Brain microvascular endothelial cell (primary cell): ENCODE measurements around the gene VASP.
A peak's percentile ranks its signal among the peaks of the same experiment; 100 is the strongest.

ENCODE experiments used
- DNase-seq: peaks from one replicate; pipeline ENCODE4 v3.0.0-alpha.2; 2020
- H3K27ac ChIP-seq: fragments of 250-450 bp; sonication (Bioruptor Pico); 2 replicates; pipeline ENCODE4 v1.5.1; 2020; ENCODE audit warnings: mild to moderate bottlenecking, moderate library complexity
- H3K27me3 ChIP-seq: fragments of 250-450 bp; sonication (Bioruptor Pico); replicated peaks from 2 replicates; pipeline ENCODE4 v1.5.1; 2020; ENCODE audit warnings: mild to moderate bottlenecking
- H3K36me3 ChIP-seq: fragments of 250-450 bp; sonication (Bioruptor Pico); replicated peaks from 2 replicates; pipeline ENCODE4 v1.5.1; 2020; ENCODE audit warnings: mild to moderate bottlenecking
- H3K4me3 ChIP-seq: 2 replicates; pipeline ENCODE4 v1.5.1; 2011; ENCODE audit warnings: low read depth, mild to moderate bottlenecking, control low read depth, low read length, moderate library complexity
- in situ Hi-C: cut with HindIII; loops from 2 replicates; pipeline ENCODE4 v1.10.0; 2017; ENCODE audit warnings: low sequenced_read_pairs, low pct_ligation_motif_present
- TF ChIP-seq, protein P1 (sequence below): IDR thresholded peaks from 2 replicates; pipeline ENCODE4 v1.5.1; 2011; ENCODE audit warnings: low read depth, mild to moderate bottlenecking, moderate library complexity, low read length, control low read depth, inconsistent platforms; ENCODE audit errors: missing control alignments

Gene VASP

DNA sequence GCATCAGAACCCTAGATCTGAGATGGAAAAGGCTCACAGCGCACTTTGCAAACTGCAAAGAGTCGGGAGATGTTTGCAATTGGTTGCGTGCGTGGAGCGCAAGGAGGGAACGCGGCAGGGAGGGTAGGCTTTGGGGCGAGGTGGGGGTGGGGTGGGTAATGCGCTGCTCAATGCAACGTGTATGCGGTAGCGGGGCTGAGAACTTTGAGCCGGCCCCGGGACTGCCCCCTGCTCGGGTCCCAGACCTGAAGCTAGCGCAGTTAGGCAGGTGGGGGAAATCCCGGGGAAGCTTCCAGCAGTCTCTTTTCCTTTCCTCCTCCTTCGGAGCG lies 38.5 kb upstream of the VASP start:
- no peak for DNase-seq
- TF ChIP-seq, protein P1, sequence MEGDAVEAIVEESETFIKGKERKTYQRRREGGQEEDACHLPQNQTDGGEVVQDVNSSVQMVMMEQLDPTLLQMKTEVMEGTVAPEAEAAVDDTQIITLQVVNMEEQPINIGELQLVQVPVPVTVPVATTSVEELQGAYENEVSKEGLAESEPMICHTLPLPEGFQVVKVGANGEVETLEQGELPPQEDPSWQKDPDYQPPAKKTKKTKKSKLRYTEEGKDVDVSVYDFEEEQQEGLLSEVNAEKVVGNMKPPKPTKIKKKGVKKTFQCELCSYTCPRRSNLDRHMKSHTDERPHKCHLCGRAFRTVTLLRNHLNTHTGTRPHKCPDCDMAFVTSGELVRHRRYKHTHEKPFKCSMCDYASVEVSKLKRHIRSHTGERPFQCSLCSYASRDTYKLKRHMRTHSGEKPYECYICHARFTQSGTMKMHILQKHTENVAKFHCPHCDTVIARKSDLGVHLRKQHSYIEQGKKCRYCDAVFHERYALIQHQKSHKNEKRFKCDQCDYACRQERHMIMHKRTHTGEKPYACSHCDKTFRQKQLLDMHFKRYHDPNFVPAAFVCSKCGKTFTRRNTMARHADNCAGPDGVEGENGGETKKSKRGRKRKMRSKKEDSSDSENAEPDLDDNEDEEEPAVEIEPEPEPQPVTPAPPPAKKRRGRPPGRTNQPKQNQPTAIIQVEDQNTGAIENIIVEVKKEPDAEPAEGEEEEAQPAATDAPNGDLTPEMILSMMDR = no peak
- H3K4me3 ChIP-seq = peak overlapping the region; percentile 97
- peak overlapping the region; percentile 99 for H3K27ac ChIP-seq
- no peaks in the 10 kb centered on the region for H3K27me3 ChIP-seq
- in situ Hi-C loops = no loop called here
- H3K36me3 ChIP-seq = no peaks in the 10 kb centered on the region

DNA sequence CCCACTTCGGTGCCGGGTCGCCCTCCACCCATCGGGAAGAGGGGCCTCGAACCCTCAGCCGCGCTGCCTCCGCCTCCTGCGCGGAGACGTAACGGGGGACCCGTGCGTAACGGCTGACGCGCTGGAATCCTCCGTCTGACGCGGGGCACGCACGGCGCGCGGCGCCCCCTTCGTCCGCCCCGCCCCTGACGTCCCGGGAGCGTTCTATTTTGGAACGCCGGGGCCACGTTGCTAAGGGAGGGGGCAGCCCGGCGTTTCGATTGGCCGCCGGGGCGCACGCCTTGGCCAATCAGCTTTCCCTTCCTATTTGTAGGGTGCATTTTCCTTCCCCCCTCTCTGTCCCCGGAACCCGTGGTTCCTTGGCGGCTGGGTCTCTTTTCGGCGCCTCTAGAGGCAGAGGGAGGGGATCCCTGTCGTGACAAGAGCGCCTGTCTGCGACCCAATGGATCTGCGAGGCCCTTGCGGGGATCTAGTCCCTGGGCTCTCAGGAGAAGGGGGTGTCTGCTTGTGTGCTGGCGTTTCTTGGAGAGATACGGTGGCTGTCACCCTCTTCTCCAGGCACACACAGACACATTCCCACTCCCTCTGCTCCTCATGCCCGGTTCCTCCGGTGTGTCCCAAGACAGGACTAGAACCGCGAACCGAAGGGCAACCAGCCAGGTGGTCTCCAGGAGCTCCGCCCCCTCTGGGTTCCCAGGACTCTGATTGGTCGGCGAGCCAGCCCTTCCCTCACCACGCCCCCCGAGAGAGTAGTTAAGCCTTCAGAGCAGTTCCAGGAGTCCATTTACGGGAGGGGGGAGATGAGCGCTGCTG lies 37.9 kb upstream of the VASP start:
- in situ Hi-C loops = no loop called here
- Histone ChIP-seq H3K4me3 (peak overlapping the region; percentile 97), H3K36me3 (no peaks in the 10 kb centered on the region), H3K27ac (peak overlapping the region; percentile 99), H3K27me3 (no peaks in the 10 kb centered on the region)
- peak; percentile 81 for DNase-seq
- TF ChIP-seq, protein P1 = no peak

- in situ Hi-C loops = no loop called here
- no peaks in the 10 kb centered on the region for H3K27me3 ChIP-seq
- peak; percentile 53 for DNase-seq
- TF ChIP-seq, protein P1 = no peak
- H3K4me3 ChIP-seq = peak overlapping the region; percentile 97
- H3K27ac ChIP-seq = peak overlapping the region; percentile 99
- H3K36me3 ChIP-seq = no peaks in the 10 kb centered on the region
Measured at GRCh38 chr19:45469945-45470761, 37.1 kb upstream of the VASP start.

DNA sequence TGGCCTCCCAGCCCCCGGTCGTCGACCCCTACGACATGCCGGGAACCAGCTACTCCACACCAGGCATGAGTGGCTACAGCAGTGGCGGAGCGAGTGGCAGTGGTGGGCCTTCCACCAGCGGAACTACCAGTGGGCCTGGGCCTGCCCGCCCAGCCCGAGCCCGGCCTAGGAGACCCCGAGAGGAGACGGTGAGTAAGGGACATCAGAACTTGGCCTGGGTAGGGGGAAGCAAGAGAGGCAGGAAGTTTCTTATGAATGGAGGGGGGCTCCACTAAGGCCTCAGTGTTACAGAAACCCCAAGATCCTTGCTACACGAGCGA lies 36.6 kb upstream of the VASP start:
- no peaks in the 10 kb centered on the region for H3K27me3 ChIP-seq
- DNase-seq = no peak
- no peaks in the 10 kb centered on the region for H3K36me3 ChIP-seq
- in situ Hi-C loops = no loop called here
- H3K27ac ChIP-seq = no peak overlapping the region
- TF ChIP-seq, protein P1 = no peak
- H3K4me3 ChIP-seq = peak overlapping the region; percentile 97

GRCh38 chr19:45471111-45471930 lies 36.0 kb upstream of the VASP start:
- Histone ChIP-seq H3K27ac (no peak overlapping the region), H3K36me3 (no peaks in the 10 kb centered on the region), H3K4me3 (no peak overlapping the region), H3K27me3 (no peaks in the 10 kb centered on the region)
- in situ Hi-C loops = no loop called here
- no peak for DNase-seq
- TF ChIP-seq, protein P1 = no peak
